ENCODE data around the gene CYFIP2. TPM values are rescaled to one million over a fixed set of nuclear protein-coding genes. Genes with fewer than 3 reads are reported as not detected.

The CYFIP2 gene
- total and polyA plus RNA-seq, 2 donors, result 98.9 to 102 TPM

DNA sequence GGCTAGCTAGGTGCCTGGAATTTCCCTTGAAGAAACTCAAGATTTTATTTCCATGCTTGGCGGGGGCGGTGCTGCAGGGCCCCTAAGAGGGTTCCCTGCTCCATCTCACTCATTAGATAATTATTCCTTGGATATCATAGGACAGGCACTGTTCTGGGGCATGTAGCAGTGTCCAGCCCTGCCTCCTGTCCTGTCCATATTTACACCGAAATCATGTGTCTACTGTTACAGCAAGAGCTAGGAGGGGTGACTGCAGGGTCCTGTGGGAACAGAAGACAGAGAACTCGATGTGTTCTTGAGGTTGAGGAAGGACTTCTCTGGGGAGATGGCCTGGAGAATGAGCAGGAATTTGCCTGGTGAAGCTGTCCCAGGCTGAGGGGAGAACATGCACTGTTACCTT is 96.6 kb downstream of the CYFIP2 start:
- H3K4me1 ChIP-seq (ENCODE audit: control insufficient read depth in 2 of 2, insufficient read depth in 2 of 2, low read length in 2 of 2), result peaks cover 0 to 6% of the 10 kb centered on the region in 2 donors
- H3K27ac ChIP-seq (ENCODE audit: low read depth in 1 of 2, low read length in 1 of 2), result no peak overlapping the region
- H3K9me3 ChIP-seq (ENCODE audit: control insufficient read depth in 2 of 2, insufficient read depth in 1 of 2, low read length in 1 of 2), result no peaks in the 10 kb centered on the region
- no peak for DNase-seq (ENCODE audit: low read depth in 6 of 9, low spot score in 9 of 9)
- no peaks in the 10 kb centered on the region for H3K27me3 ChIP-seq (ENCODE audit: control insufficient read depth in 2 of 2, insufficient read depth in 1 of 2, low read length in 1 of 2)
- no peak overlapping the region for H3K4me3 ChIP-seq (ENCODE audit: low read length in 2 of 2)
- 97% methylated on average over 4 of the region's 4 CpGs for WGBS
- H3K36me3 ChIP-seq (ENCODE audit: control insufficient read depth in 2 of 2, insufficient read depth in 2 of 2, low read length in 1 of 2), result peaks cover 72 to 95% of the 10 kb centered on the region in 2 donors

DNA sequence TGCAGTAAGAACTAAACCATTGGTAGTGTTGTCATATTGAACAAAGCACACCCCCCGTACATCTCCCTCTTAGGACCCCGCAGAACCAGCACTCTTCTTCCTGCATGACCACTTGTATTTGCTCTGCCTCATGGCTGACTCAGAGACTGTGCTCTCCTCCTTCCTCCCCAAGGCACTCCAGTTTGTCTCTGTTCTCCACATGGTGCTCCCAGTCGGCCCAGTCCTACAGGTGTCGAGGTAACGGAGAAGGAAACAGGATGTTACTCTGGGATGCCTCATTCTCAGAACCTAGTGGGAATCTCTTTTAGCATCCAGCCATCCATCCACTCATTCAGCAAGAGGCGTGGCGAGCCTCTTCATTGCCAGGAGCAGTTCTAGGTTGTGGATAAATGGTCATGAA is 97.1 kb downstream of the CYFIP2 start:
- 98% methylated on average over 7 of the region's 7 CpGs for whole genome bisulfite sequencing
- no peak overlapping the region for H3K27ac ChIP-seq (ENCODE audit: low read depth in 1 of 2, low read length in 1 of 2)

DNA sequence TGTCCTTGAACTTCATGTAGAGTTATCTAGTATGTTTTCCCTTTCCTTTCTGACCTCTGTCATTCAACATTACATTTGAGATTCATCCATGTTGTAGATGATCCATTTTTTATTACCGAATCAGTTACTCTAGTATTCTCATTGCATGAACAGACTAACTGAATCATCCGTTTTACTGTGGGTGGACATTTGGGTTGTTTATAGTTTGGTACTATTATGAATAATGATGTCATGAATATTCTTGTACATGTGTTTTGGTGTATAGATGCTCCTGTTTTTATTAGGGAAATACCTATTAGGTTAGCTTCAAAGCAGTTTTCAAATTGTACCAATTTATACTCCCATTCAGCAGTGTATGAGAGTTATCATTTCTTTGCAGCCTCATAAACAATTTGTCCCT is 99.8 kb downstream of the CYFIP2 start:
- 98% methylated on average over 2 of the region's 2 CpGs for WGBS
- no peak for DNase-seq (ENCODE audit: low read depth in 6 of 9, low spot score in 9 of 9)
- no peak overlapping the region for H3K27ac ChIP-seq (ENCODE audit: low read depth in 1 of 2, low read length in 1 of 2)

More for the DNA sequence above, 97.1 kb downstream of the CYFIP2 start:
- no peaks in the 10 kb centered on the region for H3K9me3 ChIP-seq (ENCODE audit: control insufficient read depth in 2 of 2, insufficient read depth in 1 of 2, low read length in 1 of 2)
- peaks cover 0 to 6% of the 10 kb centered on the region in 2 donors for H3K4me1 ChIP-seq (ENCODE audit: control insufficient read depth in 2 of 2, insufficient read depth in 2 of 2, low read length in 2 of 2)
- H3K27me3 ChIP-seq (ENCODE audit: control insufficient read depth in 2 of 2, insufficient read depth in 1 of 2, low read length in 1 of 2), result no peaks in the 10 kb centered on the region
- no peak for DNase-seq (ENCODE audit: low read depth in 6 of 9, low spot score in 9 of 9)
- H3K4me3 ChIP-seq (ENCODE audit: low read length in 2 of 2), result no peak overlapping the region
- H3K36me3 ChIP-seq (ENCODE audit: control insufficient read depth in 2 of 2, insufficient read depth in 2 of 2, low read length in 1 of 2), result peaks cover 70 to 96% of the 10 kb centered on the region in 2 donors

DNA sequence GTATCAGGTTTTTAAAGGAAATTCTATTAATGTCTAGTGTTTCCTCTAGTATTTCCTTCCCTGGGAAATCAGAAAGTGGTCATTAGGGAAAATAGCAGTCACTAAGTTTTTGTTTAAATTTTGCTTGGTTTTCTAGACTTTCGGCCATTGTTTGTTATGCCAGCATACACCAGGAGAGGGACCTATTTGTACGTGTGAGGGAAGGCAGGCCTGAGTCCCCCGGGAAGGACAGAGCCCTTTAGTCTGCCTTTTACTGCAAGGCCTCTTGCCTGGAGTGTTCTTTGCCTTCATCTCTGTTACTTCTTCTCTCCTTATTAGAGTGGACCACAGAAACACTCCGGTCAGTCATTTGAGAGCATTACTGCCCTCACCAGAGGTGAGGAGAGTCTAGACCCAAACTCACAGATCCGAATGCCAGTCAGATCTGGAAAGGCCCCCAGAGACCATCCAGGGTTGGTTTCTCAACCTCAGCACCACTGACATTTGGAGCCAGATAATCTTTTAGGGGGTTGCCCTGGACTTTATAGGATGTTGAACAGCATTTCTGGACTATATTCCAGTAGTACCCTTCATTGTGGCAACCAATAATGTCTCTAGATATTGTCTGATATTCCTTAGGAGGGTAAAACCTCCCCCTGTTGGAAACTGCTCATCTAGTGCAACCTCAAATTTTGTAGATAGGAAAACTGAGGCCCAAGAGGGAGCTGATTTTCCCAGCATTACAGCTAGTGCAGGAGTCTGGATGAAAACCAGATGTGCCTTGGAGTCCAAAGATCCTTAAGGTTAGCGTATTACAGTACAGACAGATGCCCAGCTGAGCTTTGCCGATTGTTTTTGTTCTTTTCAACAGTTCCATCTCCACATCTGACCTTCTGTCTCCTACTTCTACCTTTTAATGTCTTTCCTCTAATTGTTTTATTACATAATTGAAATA is 101.1 kb downstream of the CYFIP2 start:
- no peak overlapping the region for H3K27ac ChIP-seq (ENCODE audit: low read depth in 1 of 2, low read length in 1 of 2)
- no peak for DNase-seq (ENCODE audit: low read depth in 6 of 9, low spot score in 9 of 9)

More for the DNA sequence above, 99.8 kb downstream of the CYFIP2 start:
- Histone ChIP-seq H3K4me1 (ENCODE audit: control insufficient read depth in 2 of 2, insufficient read depth in 2 of 2, low read length in 2 of 2) (peaks cover 0 to 6% of the 10 kb centered on the region in 2 donors), H3K9me3 (ENCODE audit: control insufficient read depth in 2 of 2, insufficient read depth in 1 of 2, low read length in 1 of 2) (no peaks in the 10 kb centered on the region), H3K36me3 (ENCODE audit: control insufficient read depth in 2 of 2, insufficient read depth in 2 of 2, low read length in 1 of 2) (peaks cover 62 to 95% of the 10 kb centered on the region in 2 donors), H3K4me3 (ENCODE audit: low read length in 2 of 2) (no peak overlapping the region), H3K27me3 (ENCODE audit: control insufficient read depth in 2 of 2, insufficient read depth in 1 of 2, low read length in 1 of 2) (no peaks in the 10 kb centered on the region)

DNA sequence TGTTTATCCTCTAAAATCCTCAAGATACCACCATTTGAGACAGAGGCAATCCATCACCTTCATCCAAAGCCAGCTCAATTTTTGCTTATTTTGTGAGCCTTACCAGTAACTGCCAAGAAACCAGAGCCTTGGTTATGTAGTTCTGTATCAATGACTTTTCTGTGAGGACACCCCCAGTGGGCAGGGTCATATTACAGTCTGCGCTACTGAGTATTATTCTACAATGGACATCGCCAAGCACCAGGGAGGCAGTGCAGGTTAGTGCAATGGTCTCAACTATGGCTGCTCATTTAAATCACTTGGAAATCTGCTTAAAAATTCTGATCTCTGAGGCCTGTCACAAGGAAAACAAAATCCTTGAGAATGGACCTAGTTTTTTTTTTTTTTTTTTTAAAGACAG is 103.6 kb downstream of the CYFIP2 start:
- Histone ChIP-seq H3K27me3 (ENCODE audit: control insufficient read depth in 2 of 2, insufficient read depth in 1 of 2, low read length in 1 of 2) (no peaks in the 10 kb centered on the region), H3K36me3 (ENCODE audit: control insufficient read depth in 2 of 2, insufficient read depth in 2 of 2, low read length in 1 of 2) (peaks cover 40 to 92% of the 10 kb centered on the region in 2 donors), H3K4me1 (ENCODE audit: control insufficient read depth in 2 of 2, insufficient read depth in 2 of 2, low read length in 2 of 2) (no peaks in the 10 kb centered on the region), H3K4me3 (ENCODE audit: low read length in 2 of 2) (no peak overlapping the region), H3K9me3 (ENCODE audit: control insufficient read depth in 2 of 2, insufficient read depth in 1 of 2, low read length in 1 of 2) (no peaks in the 10 kb centered on the region), H3K27ac (ENCODE audit: low read depth in 1 of 2, low read length in 1 of 2) (no peak overlapping the region)
- 98% methylated on average over 2 of the region's 2 CpGs for WGBS
- no peak for DNase-seq (ENCODE audit: low read depth in 6 of 9, low spot score in 9 of 9)

More for the DNA sequence above, 101.1 kb downstream of the CYFIP2 start:
- 96% methylated on average over 7 of the region's 7 CpGs for WGBS
- Histone ChIP-seq H3K36me3 (ENCODE audit: control insufficient read depth in 2 of 2, insufficient read depth in 2 of 2, low read length in 1 of 2) (peaks cover 53 to 93% of the 10 kb centered on the region in 2 donors), H3K27me3 (ENCODE audit: control insufficient read depth in 2 of 2, insufficient read depth in 1 of 2, low read length in 1 of 2) (no peaks in the 10 kb centered on the region), H3K9me3 (ENCODE audit: control insufficient read depth in 2 of 2, insufficient read depth in 1 of 2, low read length in 1 of 2) (no peaks in the 10 kb centered on the region), H3K4me3 (ENCODE audit: low read length in 2 of 2) (no peak overlapping the region), H3K4me1 (ENCODE audit: control insufficient read depth in 2 of 2, insufficient read depth in 2 of 2, low read length in 2 of 2) (no peaks in the 10 kb centered on the region)

DNA sequence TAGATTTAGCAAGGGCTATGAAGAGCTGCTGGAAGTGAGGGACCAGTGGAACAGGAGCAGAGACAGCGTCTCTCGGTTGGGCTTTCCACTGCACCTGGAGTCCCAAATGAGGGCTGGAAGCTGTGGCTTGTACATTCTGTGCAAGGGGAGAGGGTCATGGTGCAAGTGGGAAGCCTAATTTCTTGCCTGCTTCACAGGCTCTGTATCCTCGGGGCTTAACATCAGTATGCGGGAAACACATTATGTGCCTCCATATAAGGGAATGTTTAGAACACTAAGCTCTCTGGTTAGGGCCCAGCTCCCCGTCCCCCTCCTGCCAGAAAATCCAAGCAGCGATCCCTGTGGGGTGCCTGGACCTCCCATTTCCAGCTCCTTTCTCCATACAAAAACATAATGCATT is 105.0 kb downstream of the CYFIP2 start:
- Histone ChIP-seq H3K9me3 (ENCODE audit: control insufficient read depth in 2 of 2, insufficient read depth in 1 of 2, low read length in 1 of 2) (no peaks in the 10 kb centered on the region), H3K36me3 (ENCODE audit: control insufficient read depth in 2 of 2, insufficient read depth in 2 of 2, low read length in 1 of 2) (peaks cover 44 to 92% of the 10 kb centered on the region in 2 donors), H3K27ac (ENCODE audit: low read depth in 1 of 2, low read length in 1 of 2) (no peak overlapping the region), H3K4me3 (ENCODE audit: low read length in 2 of 2) (no peak overlapping the region), H3K4me1 (ENCODE audit: control insufficient read depth in 2 of 2, insufficient read depth in 2 of 2, low read length in 2 of 2) (no peaks in the 10 kb centered on the region), H3K27me3 (ENCODE audit: control insufficient read depth in 2 of 2, insufficient read depth in 1 of 2, low read length in 1 of 2) (no peaks in the 10 kb centered on the region)
- DNase-seq (ENCODE audit: low read depth in 6 of 9, low spot score in 9 of 9), result no peak
- 97% methylated on average over 6 of the region's 6 CpGs for WGBS

DNA sequence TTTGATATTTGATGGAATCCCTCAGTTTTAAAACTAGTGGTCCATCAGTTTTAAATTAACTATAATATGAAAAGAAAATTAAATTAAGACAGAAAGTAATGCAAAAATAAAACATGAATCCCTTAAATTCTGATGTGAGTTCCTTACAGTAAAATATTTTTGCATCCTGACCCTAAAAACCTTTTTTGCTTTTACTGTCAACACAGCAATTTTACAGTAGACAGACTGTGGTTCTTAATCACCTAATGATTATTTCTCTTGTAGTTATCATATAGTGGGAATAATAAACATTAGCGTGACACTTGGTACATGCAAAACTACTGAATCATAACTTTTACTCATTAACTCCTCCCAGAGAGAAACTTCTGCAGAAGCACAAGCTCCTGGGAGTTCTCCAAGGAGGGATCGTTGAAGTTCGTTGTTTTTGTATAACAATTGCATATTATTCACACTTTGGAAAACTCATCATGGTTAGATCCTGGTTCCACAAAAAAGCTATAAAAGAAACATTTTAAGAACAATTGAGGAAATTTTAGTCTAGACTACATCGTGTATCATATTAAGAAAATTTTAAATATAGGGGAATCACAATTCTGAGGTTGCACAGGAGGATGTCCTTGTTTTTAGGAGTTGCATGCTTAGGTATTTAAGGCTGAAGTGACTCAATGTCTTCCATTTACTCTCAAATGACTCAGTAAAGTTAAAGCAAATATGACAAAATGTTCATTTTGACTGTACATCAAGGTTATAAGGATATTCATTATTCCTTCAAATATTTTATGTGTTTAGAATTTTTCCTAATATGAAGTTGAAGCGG is 105.9 kb downstream of the CYFIP2 start:
- H3K27ac ChIP-seq (ENCODE audit: low read depth in 1 of 2, low read length in 1 of 2), result no peak overlapping the region
- no peaks in the 10 kb centered on the region for H3K4me1 ChIP-seq (ENCODE audit: control insufficient read depth in 2 of 2, insufficient read depth in 2 of 2, low read length in 2 of 2)
- WGBS, result 98% methylated on average over 5 of the region's 5 CpGs

DNA sequence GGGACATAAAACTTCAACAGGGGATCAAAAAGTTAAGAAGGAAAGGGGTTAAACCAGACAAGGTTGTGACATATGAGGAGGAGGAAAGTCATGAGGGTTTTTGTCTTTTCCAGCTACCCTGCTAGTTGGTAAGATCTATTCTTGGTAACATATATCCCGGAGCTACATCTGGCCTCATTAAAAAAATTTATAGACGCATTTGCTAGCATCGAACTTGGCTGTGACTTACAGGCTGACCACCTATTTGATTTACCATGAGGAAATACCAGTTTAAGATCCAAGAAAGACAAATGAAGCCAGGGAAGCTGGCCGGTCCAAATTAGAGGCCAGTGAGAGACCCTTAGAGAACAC is 106.5 kb downstream of the CYFIP2 start:
- Histone ChIP-seq H3K27ac (ENCODE audit: low read depth in 1 of 2, low read length in 1 of 2) (no peak overlapping the region), H3K27me3 (ENCODE audit: control insufficient read depth in 2 of 2, insufficient read depth in 1 of 2, low read length in 1 of 2) (no peaks in the 10 kb centered on the region), H3K36me3 (ENCODE audit: control insufficient read depth in 2 of 2, insufficient read depth in 2 of 2, low read length in 1 of 2) (peaks cover 47 to 93% of the 10 kb centered on the region in 2 donors), H3K4me3 (ENCODE audit: low read length in 2 of 2) (no peak overlapping the region), H3K4me1 (ENCODE audit: control insufficient read depth in 2 of 2, insufficient read depth in 2 of 2, low read length in 2 of 2) (no peaks in the 10 kb centered on the region), H3K9me3 (ENCODE audit: control insufficient read depth in 2 of 2, insufficient read depth in 1 of 2, low read length in 1 of 2) (no peaks in the 10 kb centered on the region)
- WGBS, result 98% methylated on average over 4 of the region's 4 CpGs
- no peak for DNase-seq (ENCODE audit: low read depth in 6 of 9, low spot score in 9 of 9)

More for the DNA sequence above, 105.9 kb downstream of the CYFIP2 start:
- DNase-seq (ENCODE audit: low read depth in 6 of 9, low spot score in 9 of 9), result no peak
- H3K36me3 ChIP-seq (ENCODE audit: control insufficient read depth in 2 of 2, insufficient read depth in 2 of 2, low read length in 1 of 2), result peaks cover 46 to 93% of the 10 kb centered on the region in 2 donors
- no peaks in the 10 kb centered on the region for H3K9me3 ChIP-seq (ENCODE audit: control insufficient read depth in 2 of 2, insufficient read depth in 1 of 2, low read length in 1 of 2)
- no peaks in the 10 kb centered on the region for H3K27me3 ChIP-seq (ENCODE audit: control insufficient read depth in 2 of 2, insufficient read depth in 1 of 2, low read length in 1 of 2)
- no peak overlapping the region for H3K4me3 ChIP-seq (ENCODE audit: low read length in 2 of 2)

DNA sequence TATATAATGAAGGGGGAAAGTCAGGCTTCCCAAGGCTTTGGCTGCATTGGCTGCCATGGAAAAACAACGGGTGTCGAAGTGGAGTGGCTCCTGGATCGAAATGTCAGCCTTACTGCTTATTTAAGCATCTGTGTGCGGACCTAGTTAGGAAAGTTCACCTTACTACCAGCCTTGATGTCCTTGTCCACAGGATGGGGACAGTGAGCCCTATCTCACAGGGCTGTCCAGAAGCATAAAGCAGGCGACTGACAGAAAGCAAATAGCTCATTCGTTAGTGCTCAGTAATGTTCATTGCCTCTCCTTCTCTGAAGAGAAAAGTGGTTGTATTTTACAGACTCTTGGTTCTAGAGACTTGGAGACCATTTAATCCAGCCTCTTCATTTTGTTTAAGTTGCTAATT is 112.6 kb downstream of the CYFIP2 start:
- H3K9me3 ChIP-seq (ENCODE audit: control insufficient read depth in 2 of 2, insufficient read depth in 1 of 2, low read length in 1 of 2), result no peaks in the 10 kb centered on the region
- WGBS, result 90% methylated on average over 6 of the region's 6 CpGs
- H3K36me3 ChIP-seq (ENCODE audit: control insufficient read depth in 2 of 2, insufficient read depth in 2 of 2, low read length in 1 of 2), result peaks cover 46 to 89% of the 10 kb centered on the region in 2 donors

More for the DNA sequence above, 112.6 kb downstream of the CYFIP2 start:
- Histone ChIP-seq H3K4me1 (ENCODE audit: control insufficient read depth in 2 of 2, insufficient read depth in 2 of 2, low read length in 2 of 2) (no peaks in the 10 kb centered on the region), H3K4me3 (ENCODE audit: low read length in 2 of 2) (no peak overlapping the region), H3K27me3 (ENCODE audit: control insufficient read depth in 2 of 2, insufficient read depth in 1 of 2, low read length in 1 of 2) (no peaks in the 10 kb centered on the region), H3K27ac (ENCODE audit: low read depth in 1 of 2, low read length in 1 of 2) (no peak overlapping the region)
- no peak for DNase-seq (ENCODE audit: low read depth in 6 of 9, low spot score in 9 of 9)
